ENCODE results near the gene RBMS3.

The RBMS3 gene

GRCh38 chr3:29763115-29763514, 482.2 kb downstream of the RBMS3 start:
- Histone ChIP-seq H3K36me3 (ENCODE audit: control insufficient read depth, insufficient read depth, low read length) (no peaks in the 10 kb centered on the region), H3K4me1 (ENCODE audit: control insufficient read depth, insufficient read depth, low read length) (no peaks in the 10 kb centered on the region), H3K4me3 (ENCODE audit: low read length) (no peak overlapping the region), H3K9me3 (ENCODE audit: control insufficient read depth, low read length) (no peaks in the 10 kb centered on the region), H3K9ac (ENCODE audit: low read length) (no peak overlapping the region), H3K27me3 (ENCODE audit: control insufficient read depth, insufficient read depth, low read length) (no peaks in the 10 kb centered on the region)

GRCh38 chr3:29764041-29764440, 483.2 kb downstream of the RBMS3 start:
- H3K27me3 ChIP-seq (ENCODE audit: control insufficient read depth, insufficient read depth, low read length): no peaks in the 10 kb centered on the region
- no peaks in the 10 kb centered on the region for H3K9me3 ChIP-seq (ENCODE audit: control insufficient read depth, low read length)
- no peaks in the 10 kb centered on the region for H3K4me1 ChIP-seq (ENCODE audit: control insufficient read depth, insufficient read depth, low read length)
- H3K36me3 ChIP-seq (ENCODE audit: control insufficient read depth, insufficient read depth, low read length): no peaks in the 10 kb centered on the region
- H3K4me3 ChIP-seq (ENCODE audit: low read length): no peak overlapping the region
- no peak overlapping the region for H3K9ac ChIP-seq (ENCODE audit: low read length)

- Histone ChIP-seq H3K36me3 (ENCODE audit: control insufficient read depth, insufficient read depth, low read length) (no peaks in the 10 kb centered on the region), H3K4me1 (ENCODE audit: control insufficient read depth, insufficient read depth, low read length) (no peaks in the 10 kb centered on the region), H3K9me3 (ENCODE audit: control insufficient read depth, low read length) (no peaks in the 10 kb centered on the region), H3K9ac (ENCODE audit: low read length) (no peak overlapping the region), H3K4me3 (ENCODE audit: low read length) (no peak overlapping the region), H3K27me3 (ENCODE audit: control insufficient read depth, insufficient read depth, low read length) (no peaks in the 10 kb centered on the region)
Observed at GRCh38 chr3:29764603-29765254, 483.9 kb downstream of the RBMS3 start.

GRCh38 chr3:29771602-29772001, 490.7 kb downstream of the RBMS3 start:
- H3K4me1 ChIP-seq (ENCODE audit: control insufficient read depth, insufficient read depth, low read length): no peaks in the 10 kb centered on the region
- no peak overlapping the region for H3K4me3 ChIP-seq (ENCODE audit: low read length)
- H3K36me3 ChIP-seq (ENCODE audit: control insufficient read depth, insufficient read depth, low read length): no peaks in the 10 kb centered on the region
- no peak overlapping the region for H3K9ac ChIP-seq (ENCODE audit: low read length)
- H3K27me3 ChIP-seq (ENCODE audit: control insufficient read depth, insufficient read depth, low read length): no peaks in the 10 kb centered on the region
- no peaks in the 10 kb centered on the region for H3K9me3 ChIP-seq (ENCODE audit: control insufficient read depth, low read length)

- Histone ChIP-seq H3K4me3 (ENCODE audit: low read length) (no peak overlapping the region), H3K4me1 (ENCODE audit: control insufficient read depth, insufficient read depth, low read length) (no peaks in the 10 kb centered on the region), H3K9ac (ENCODE audit: low read length) (no peak overlapping the region), H3K36me3 (ENCODE audit: control insufficient read depth, insufficient read depth, low read length) (no peaks in the 10 kb centered on the region), H3K9me3 (ENCODE audit: control insufficient read depth, low read length) (no peaks in the 10 kb centered on the region), H3K27me3 (ENCODE audit: control insufficient read depth, insufficient read depth, low read length) (no peaks in the 10 kb centered on the region)
Observed at GRCh38 chr3:29772436-29772835, 491.6 kb downstream of the RBMS3 start.

GRCh38 chr3:29773481-29773880, 492.6 kb downstream of the RBMS3 start:
- Histone ChIP-seq H3K9ac (ENCODE audit: low read length) (no peak overlapping the region), H3K4me1 (ENCODE audit: control insufficient read depth, insufficient read depth, low read length) (no peaks in the 10 kb centered on the region), H3K27me3 (ENCODE audit: control insufficient read depth, insufficient read depth, low read length) (no peaks in the 10 kb centered on the region), H3K36me3 (ENCODE audit: control insufficient read depth, insufficient read depth, low read length) (no peaks in the 10 kb centered on the region), H3K4me3 (ENCODE audit: low read length) (no peak overlapping the region), H3K9me3 (ENCODE audit: control insufficient read depth, low read length) (no peaks in the 10 kb centered on the region)

- Histone ChIP-seq H3K4me3 (ENCODE audit: low read length) (no peak overlapping the region), H3K9ac (ENCODE audit: low read length) (no peak overlapping the region), H3K4me1 (ENCODE audit: control insufficient read depth, insufficient read depth, low read length) (no peaks in the 10 kb centered on the region), H3K9me3 (ENCODE audit: control insufficient read depth, low read length) (no peaks in the 10 kb centered on the region), H3K27me3 (ENCODE audit: control insufficient read depth, insufficient read depth, low read length) (no peaks in the 10 kb centered on the region), H3K36me3 (ENCODE audit: control insufficient read depth, insufficient read depth, low read length) (no peaks in the 10 kb centered on the region)
Observed at GRCh38 chr3:29775340-29775739, 494.5 kb downstream of the RBMS3 start.

GRCh38 chr3:29777869-29778268, 497.0 kb downstream of the RBMS3 start:
- no peaks in the 10 kb centered on the region for H3K27me3 ChIP-seq (ENCODE audit: control insufficient read depth, insufficient read depth, low read length)
- no peak overlapping the region for H3K9ac ChIP-seq (ENCODE audit: low read length)
- no peaks in the 10 kb centered on the region for H3K9me3 ChIP-seq (ENCODE audit: control insufficient read depth, low read length)
- H3K4me1 ChIP-seq (ENCODE audit: control insufficient read depth, insufficient read depth, low read length): no peaks in the 10 kb centered on the region
- no peaks in the 10 kb centered on the region for H3K36me3 ChIP-seq (ENCODE audit: control insufficient read depth, insufficient read depth, low read length)
- no peak overlapping the region for H3K4me3 ChIP-seq (ENCODE audit: low read length)

- H3K4me1 ChIP-seq (ENCODE audit: control insufficient read depth, insufficient read depth, low read length): peaks cover 5% of the 10 kb centered on the region
- H3K36me3 ChIP-seq (ENCODE audit: control insufficient read depth, insufficient read depth, low read length): no peaks in the 10 kb centered on the region
- no peaks in the 10 kb centered on the region for H3K27me3 ChIP-seq (ENCODE audit: control insufficient read depth, insufficient read depth, low read length)
- H3K9ac ChIP-seq (ENCODE audit: low read length): no peak overlapping the region
- H3K4me3 ChIP-seq (ENCODE audit: low read length): no peak overlapping the region
- no peaks in the 10 kb centered on the region for H3K9me3 ChIP-seq (ENCODE audit: control insufficient read depth, low read length)
Observed at GRCh38 chr3:29789686-29790085, 508.8 kb downstream of the RBMS3 start.

GRCh38 chr3:29796808-29797207, 515.9 kb downstream of the RBMS3 start:
- Histone ChIP-seq H3K9me3 (ENCODE audit: control insufficient read depth, low read length) (no peaks in the 10 kb centered on the region), H3K36me3 (ENCODE audit: control insufficient read depth, insufficient read depth, low read length) (no peaks in the 10 kb centered on the region), H3K4me1 (ENCODE audit: control insufficient read depth, insufficient read depth, low read length) (peaks cover 5% of the 10 kb centered on the region), H3K4me3 (ENCODE audit: low read length) (no peak overlapping the region), H3K9ac (ENCODE audit: low read length) (no peak overlapping the region), H3K27me3 (ENCODE audit: control insufficient read depth, insufficient read depth, low read length) (no peaks in the 10 kb centered on the region)

GRCh38 chr3:29802057-29802456, 521.2 kb downstream of the RBMS3 start:
- Histone ChIP-seq H3K27me3 (ENCODE audit: control insufficient read depth, insufficient read depth, low read length) (no peaks in the 10 kb centered on the region), H3K9me3 (ENCODE audit: control insufficient read depth, low read length) (no peaks in the 10 kb centered on the region), H3K9ac (ENCODE audit: low read length) (no peak overlapping the region), H3K4me3 (ENCODE audit: low read length) (no peak overlapping the region), H3K36me3 (ENCODE audit: control insufficient read depth, insufficient read depth, low read length) (no peaks in the 10 kb centered on the region), H3K4me1 (ENCODE audit: control insufficient read depth, insufficient read depth, low read length) (no peaks in the 10 kb centered on the region)

GRCh38 chr3:29804044-29804443, 523.2 kb downstream of the RBMS3 start:
- H3K9me3 ChIP-seq (ENCODE audit: control insufficient read depth, low read length): no peaks in the 10 kb centered on the region
- no peaks in the 10 kb centered on the region for H3K27me3 ChIP-seq (ENCODE audit: control insufficient read depth, insufficient read depth, low read length)
- no peak overlapping the region for H3K9ac ChIP-seq (ENCODE audit: low read length)
- no peaks in the 10 kb centered on the region for H3K36me3 ChIP-seq (ENCODE audit: control insufficient read depth, insufficient read depth, low read length)
- no peaks in the 10 kb centered on the region for H3K4me1 ChIP-seq (ENCODE audit: control insufficient read depth, insufficient read depth, low read length)
- no peak overlapping the region for H3K4me3 ChIP-seq (ENCODE audit: low read length)

GRCh38 chr3:29805757-29806156, 524.9 kb downstream of the RBMS3 start:
- Histone ChIP-seq H3K4me1 (ENCODE audit: control insufficient read depth, insufficient read depth, low read length) (no peaks in the 10 kb centered on the region), H3K27me3 (ENCODE audit: control insufficient read depth, insufficient read depth, low read length) (no peaks in the 10 kb centered on the region), H3K36me3 (ENCODE audit: control insufficient read depth, insufficient read depth, low read length) (no peaks in the 10 kb centered on the region), H3K9ac (ENCODE audit: low read length) (no peak overlapping the region), H3K9me3 (ENCODE audit: control insufficient read depth, low read length) (no peaks in the 10 kb centered on the region), H3K4me3 (ENCODE audit: low read length) (no peak overlapping the region)

All from mucosa of stomach (tissue), 1 donor.